ENCODE data around the gene P2RY12. TPM values are rescaled to one million over a fixed set of nuclear protein-coding genes. Genes with fewer than 3 reads are reported as not detected.
A peak's percentile ranks its signal among the peaks of the same experiment; 100 is the strongest.

P2RY12 gene
- total RNA-seq, 1 donor: 0.18 TPM

DNA sequence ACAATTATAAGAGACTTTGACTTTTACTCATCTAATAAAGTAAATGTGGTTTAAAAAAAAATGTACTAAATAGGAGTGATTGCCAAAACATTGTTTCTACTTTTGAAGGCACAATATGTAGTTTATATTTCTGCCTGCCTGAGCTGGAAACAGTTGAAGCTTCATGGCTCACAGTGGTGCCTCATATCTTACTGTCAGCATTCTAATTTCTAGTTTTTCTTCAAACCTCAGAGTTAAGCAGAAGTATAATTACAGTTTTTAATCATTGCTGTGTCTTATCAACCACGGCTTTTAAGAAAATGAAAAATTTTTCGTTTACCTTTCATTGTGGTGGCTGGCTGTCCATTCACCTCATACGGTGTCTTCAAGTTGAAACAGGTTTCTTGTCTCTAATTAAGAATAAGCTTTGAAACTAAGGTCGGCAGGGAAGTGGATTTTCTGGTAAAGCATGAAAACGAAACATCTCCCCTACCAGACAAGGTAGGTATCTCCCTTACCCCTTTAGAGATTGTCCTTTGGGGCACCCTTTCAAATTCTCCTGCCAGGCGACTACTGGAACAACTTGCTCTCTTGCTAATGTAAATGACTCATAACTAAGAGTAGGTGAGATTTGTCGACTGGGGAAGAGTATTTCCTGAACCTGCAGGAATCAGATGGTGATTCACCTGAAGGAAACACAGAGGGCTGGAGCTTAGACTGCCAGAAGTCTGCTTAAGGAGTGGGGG, 68.1 kb downstream of the P2RY12 start, which contains the start of gene GPR87:
GPR87 (minus strand) TSS at position 554 of the 725 bp plus-strand sequence. CDS start 16,720 bp downstream, outside the sequence.
- TF ChIP-seq CTCF (IDR thresholded peaks at IDR 0.05; ENCODE audit: insufficient read depth, low read length): no peak
- H3K4me3 ChIP-seq (ENCODE audit: low read depth, low read length): no peak within 1 kb of the TSS
- DNase-seq (ENCODE audit: low read depth): no peak

DNA sequence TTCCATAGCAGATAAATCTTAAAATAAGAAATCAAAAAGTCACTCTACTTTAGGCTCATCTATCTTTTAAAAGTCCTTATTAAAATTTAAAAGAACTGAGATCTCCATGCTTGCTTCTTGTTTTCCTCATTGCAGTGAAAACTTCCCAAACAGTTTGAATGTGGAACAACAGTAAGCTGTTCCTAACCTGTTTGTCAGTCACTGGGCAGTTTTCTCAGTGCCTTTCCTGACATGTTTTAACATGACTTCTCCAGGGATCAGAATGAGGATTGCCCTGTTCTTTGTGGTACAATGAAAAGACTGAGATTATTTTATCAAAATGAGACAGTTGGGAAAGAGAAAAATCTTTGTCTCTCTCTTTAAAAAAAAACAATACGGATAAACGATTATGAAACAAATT, 68.7 kb downstream of the P2RY12 start:
- DNase-seq (ENCODE audit: low read depth): no peak
- TF ChIP-seq CTCF (IDR thresholded peaks at IDR 0.05; ENCODE audit: insufficient read depth, low read length): no peak
- H3K4me3 ChIP-seq (ENCODE audit: low read depth, low read length): no peak overlapping the region

GRCh38 chr3:151315136-151315535, 69.4 kb downstream of the P2RY12 start:
- no peak overlapping the region for H3K4me3 ChIP-seq (ENCODE audit: low read depth, low read length)
- DNase-seq (ENCODE audit: low read depth): peak; percentile 30
- TF ChIP-seq CTCF (IDR thresholded peaks at IDR 0.05; ENCODE audit: insufficient read depth, low read length): no peak

DNA sequence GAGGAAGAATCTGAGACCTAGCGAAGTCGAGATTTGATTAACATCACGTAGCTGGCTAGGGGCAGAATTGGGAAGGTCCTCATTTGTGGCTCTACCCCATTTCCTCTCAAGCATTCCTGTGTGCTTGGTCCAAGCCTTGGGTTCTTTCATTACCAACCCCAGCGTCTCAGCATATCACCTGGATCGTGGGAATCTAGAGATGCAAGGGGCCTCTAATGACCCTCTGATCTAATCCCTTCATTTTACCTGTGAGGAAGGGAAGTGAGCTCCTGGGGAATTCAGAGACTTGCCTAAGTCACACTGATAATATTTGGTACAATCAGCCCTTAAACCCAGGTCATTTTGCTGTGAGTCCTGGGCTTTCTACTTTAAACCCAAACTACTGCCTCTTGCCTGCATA, 70.0 kb downstream of the P2RY12 start:
- TF ChIP-seq CTCF (IDR thresholded peaks at IDR 0.05; ENCODE audit: insufficient read depth, low read length): no peak
- DNase-seq (ENCODE audit: low read depth): no peak
- H3K4me3 ChIP-seq (ENCODE audit: low read depth, low read length): no peak overlapping the region

DNA sequence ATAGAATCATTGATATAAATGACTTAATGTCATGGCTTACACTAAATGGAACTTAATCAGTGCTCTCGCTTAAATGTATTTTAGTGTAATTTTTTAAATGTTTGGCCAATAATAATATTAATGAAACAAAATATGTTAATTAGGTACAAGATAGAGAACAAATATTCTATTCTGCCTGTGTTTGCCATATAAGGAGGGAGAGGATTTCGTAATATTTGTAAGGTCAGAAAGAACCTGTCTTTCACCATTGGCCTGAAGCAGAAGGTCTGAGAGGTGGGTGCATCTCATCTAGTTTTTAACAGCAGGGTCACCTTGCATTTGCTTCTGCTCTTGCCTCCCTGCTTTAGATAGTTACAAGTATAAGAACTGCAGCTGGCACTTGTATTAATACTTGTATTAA, 70.4 kb downstream of the P2RY12 start:
- TF ChIP-seq CTCF (IDR thresholded peaks at IDR 0.05; ENCODE audit: insufficient read depth, low read length): no peak
- H3K4me3 ChIP-seq (ENCODE audit: low read depth, low read length): no peak overlapping the region
- DNase-seq (ENCODE audit: low read depth): no peak

DNA sequence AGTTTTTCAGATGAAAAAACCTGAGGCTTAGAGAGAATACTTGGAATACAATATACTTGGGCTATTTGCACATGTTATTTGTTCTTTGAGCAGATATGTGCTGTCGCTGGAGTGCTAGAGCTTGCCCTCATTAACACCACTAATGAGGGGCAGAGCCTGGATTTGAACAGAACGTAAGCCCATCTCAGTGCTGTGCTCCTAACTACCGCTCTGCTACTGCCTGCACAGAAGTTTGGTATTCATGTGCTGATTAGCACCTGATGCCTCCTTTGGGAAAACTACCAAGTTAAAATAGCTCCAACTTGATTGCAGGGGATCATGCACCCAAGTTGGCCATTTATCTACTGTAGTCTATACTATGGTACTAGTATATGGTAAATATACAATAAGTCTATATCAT, 71.6 kb downstream of the P2RY12 start:
- H3K4me3 ChIP-seq (ENCODE audit: low read depth, low read length): no peak overlapping the region
- TF ChIP-seq CTCF (IDR thresholded peaks at IDR 0.05; ENCODE audit: insufficient read depth, low read length): no peak
- DNase-seq (ENCODE audit: low read depth): no peak

DNA sequence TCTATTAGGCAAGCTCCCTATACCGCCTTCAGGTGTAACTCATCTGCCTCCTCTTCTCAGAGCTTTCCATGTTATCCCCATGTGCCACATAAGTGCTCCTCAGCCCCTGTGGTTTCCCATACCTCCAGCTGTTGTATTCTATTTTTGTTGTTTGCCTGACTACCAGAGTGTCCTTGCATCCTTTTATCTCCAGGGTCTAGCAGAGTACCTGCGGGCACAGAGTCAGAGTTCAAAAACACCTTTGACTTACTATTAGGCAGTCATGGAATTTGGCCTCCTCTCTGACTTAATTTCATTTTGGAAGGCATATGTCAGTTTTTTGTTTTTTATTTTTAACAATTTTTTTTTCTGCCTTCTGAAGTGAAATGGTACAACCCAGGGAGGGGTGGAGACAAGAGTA, 75.0 kb downstream of the P2RY12 start:
- no peak for DNase-seq (ENCODE audit: low read depth)
- H3K4me3 ChIP-seq (ENCODE audit: low read depth, low read length): no peak overlapping the region
- TF ChIP-seq CTCF (IDR thresholded peaks at IDR 0.05; ENCODE audit: insufficient read depth, low read length): no peak
